ENCODE data around the gene ATP1A4.

The ATP1A4 gene

DNA sequence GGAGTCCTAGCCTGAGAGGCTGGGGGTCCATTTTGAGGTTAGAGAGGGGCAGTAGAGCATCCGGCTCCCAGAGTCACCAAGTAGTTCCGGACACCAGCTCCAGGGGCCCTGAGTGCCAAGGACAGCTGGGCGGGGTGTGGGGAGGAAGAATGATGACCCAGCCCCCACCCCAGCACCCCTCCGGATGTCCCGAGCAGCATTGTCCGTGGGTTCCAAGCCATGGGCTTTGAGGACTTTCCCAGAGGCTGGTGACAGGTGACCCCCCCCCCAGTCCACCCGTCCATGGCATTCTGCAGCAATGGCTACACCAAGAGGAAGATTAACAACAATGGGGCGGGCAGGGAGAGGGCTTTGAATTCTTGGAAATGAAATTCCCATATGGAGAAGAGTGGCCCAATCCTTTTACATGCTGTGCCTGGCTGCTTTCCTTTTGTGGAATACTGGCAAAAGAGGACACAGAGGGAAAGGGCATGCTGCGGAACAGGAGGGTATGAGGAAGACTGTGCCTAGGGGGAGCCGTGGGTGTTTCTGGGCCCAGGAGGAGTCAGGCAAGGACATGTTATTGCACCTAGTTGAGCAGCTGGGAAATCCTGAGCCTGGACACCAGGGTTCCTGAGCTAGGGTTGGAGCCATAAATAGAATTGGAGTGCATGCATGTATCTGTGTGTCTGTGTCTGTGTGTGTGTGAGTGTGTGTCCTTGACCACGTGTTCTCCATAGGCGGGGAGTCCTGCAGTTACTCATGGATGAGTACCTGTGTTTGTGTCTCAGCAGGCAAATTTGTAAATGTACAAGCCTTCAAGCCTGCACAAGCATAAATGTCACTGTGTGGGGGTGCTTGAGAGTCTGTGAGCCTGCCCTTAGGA lies 34.9 kb upstream of the ATP1A4 start:
- no peak overlapping the region for H3K4me3 ChIP-seq (ENCODE audit: low read length)
- TF ChIP-seq CTCF (conservative IDR thresholded peaks at IDR 0.05; ENCODE audit: low read depth, low read length) = no peak

GRCh38 chr1:160117300-160117699 lies 34.1 kb upstream of the ATP1A4 start:
- no peak overlapping the region for H3K4me3 ChIP-seq (ENCODE audit: low read length)
- TF ChIP-seq CTCF (conservative IDR thresholded peaks at IDR 0.05; ENCODE audit: low read depth, low read length) = no peak
- no peak for DNase-seq (ENCODE audit: low read depth)

More for the DNA sequence above, 34.9 kb upstream of the ATP1A4 start:
- no peak for DNase-seq (ENCODE audit: low read depth)

DNA sequence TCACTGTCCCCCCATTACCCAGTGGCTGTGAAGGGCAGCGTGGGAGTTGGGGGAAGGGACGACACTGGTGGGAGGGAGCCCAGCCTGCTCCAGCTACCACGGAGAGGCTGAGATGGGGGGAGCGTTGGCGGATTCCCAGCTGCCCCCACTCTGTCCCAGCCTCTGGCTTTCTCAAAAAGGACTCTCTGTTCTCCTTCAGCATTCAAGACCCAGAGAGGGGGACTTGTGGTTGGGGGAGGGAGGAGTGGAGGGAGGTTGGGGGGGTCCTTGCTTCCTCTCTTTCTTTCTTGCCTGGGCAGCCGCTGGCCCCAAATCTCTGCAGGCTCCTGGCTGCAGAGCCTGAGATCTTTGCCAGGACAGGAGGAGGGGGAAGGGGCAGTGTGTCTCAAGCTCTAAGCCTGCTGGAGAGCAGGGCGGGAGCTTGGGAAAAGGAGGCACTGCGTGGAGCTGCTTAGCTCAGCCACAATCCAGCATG lies 33.7 kb upstream of the ATP1A4 start:
- no peak overlapping the region for H3K4me3 ChIP-seq (ENCODE audit: low read length)
- no peak for TF ChIP-seq CTCF (conservative IDR thresholded peaks at IDR 0.05; ENCODE audit: low read depth, low read length)
- no peak for DNase-seq (ENCODE audit: low read depth)

DNA sequence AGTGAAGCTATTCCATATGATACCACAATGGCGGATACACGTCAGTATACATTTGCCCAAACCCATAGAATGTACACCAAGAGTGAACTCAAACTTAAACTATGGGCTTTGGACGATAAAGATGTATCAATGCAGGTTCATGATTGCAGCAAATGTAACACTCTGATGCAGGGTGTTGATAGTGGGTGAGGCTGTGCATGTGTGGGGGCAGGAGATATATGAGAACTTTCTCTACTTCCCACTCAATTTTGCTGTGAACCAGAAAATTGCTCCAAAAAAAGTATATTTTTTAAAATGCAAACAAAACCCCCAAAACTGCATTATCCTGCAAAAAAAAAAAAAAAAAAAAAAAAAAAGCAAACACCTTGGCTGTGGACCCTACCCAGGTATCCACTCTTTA lies 32.5 kb upstream of the ATP1A4 start:
- DNase-seq (ENCODE audit: low read depth) = no peak
- TF ChIP-seq CTCF (conservative IDR thresholded peaks at IDR 0.05; ENCODE audit: low read depth, low read length) = no peak
- H3K4me3 ChIP-seq (ENCODE audit: low read length) = no peak overlapping the region

DNA sequence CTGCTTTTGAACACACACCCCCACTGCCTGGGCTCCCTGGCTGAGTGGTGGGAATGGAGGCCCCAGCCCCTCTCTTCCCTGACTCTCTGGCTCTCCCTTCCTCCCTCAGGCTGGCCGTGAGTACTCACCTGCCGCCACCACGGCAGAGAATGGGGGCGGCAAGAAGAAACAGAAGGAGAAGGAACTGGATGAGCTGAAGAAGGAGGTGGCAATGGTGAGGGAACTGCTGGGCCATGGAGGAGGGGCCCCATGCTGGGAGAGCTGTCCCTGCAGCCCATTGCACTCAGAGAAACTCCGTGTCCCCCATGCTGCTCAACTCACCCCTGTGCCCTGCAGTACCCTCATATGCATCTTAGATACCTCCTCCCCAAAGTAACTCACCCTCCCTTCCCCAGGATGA lies 30.6 kb upstream of the ATP1A4 start:
- no peak overlapping the region for H3K4me3 ChIP-seq (ENCODE audit: low read length)

DNA sequence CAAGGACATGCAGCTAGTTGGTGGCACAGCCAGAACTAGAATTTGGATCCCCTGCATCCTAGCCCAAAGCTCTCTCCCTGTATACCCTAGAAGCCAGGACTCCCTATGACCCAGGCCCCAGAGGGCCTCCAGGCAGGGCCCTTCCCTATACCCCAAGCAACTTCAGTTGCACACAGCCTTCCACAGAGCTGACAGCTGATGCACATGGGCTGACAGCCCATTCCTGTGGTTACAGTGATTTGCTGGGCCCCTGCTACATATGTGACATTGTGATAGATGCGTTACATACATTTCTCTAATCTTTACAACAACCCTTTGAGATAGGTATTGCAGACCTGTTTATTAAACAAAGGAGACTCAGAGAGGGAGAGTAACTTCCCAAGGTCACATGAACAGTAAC lies 30.0 kb upstream of the ATP1A4 start:
- no peak overlapping the region for H3K4me3 ChIP-seq (ENCODE audit: low read length)
- TF ChIP-seq CTCF (conservative IDR thresholded peaks at IDR 0.05; ENCODE audit: low read depth, low read length) = no peak
- DNase-seq (ENCODE audit: low read depth) = no peak

More for the DNA sequence above, 30.6 kb upstream of the ATP1A4 start:
- DNase-seq (ENCODE audit: low read depth) = no peak
- TF ChIP-seq CTCF (conservative IDR thresholded peaks at IDR 0.05; ENCODE audit: low read depth, low read length) = no peak

GRCh38 chr1:160122978-160123495 lies 28.4 kb upstream of the ATP1A4 start:
- DNase-seq (ENCODE audit: low read depth) = no peak
- no peak overlapping the region for H3K4me3 ChIP-seq (ENCODE audit: low read length)
- no peak for TF ChIP-seq CTCF (conservative IDR thresholded peaks at IDR 0.05; ENCODE audit: low read depth, low read length)
